HepG2 (cell line): ENCODE results near the gene SMTNL1. TPM values are rescaled to one million over a fixed set of nuclear protein-coding genes. Genes with fewer than 3 reads are reported as not detected.

Source experiments
- ATAC-seq: fragments of 200-7000 bp; cut with Tn5 transposase; 3 replicates; pipeline ENCODE4 v1.9.1; 2020; ENCODE audit warnings: mild to moderate bottlenecking, moderate library complexity
- BruUV-seq: library from RNA; stranded (reverse); fragments of 400-500 nt; replicated peaks from 2 replicates; lab custom pipeline; 2021; lab: Mats Ljungman, UMichigan
- CTCF ChIA-PET: fragments of 300-600 bp; formaldehyde crosslinking; extraction: SDS; loops from one replicate; lab custom pipeline; 2021; ENCODE audit warnings: low total read pairs, inconsistent platforms, low intra/inter-chr PET ratio; lab: Yijun Ruan, JAX
- POLR2A ChIA-PET: fragments of 350-600 bp; sonication (Branson Sonifier 250); formaldehyde crosslinking; loops from one replicate; lab custom pipeline; 2020; ENCODE audit warnings: antibody characterized with exemption, inconsistent platforms; lab: Yijun Ruan, JAX
- DNase-seq: peaks from one replicate; pipeline ENCODE4 v3.0.0-alpha.2; 2015; ENCODE audit warnings: low spot score
- FAIRE-seq: peaks from 3 replicates; lab custom pipeline; 2011; peaks lifted over from hg19 to GRCh38; lab: Jason Lieb, UNC
- H2AFZ ChIP-seq: one replicate; pipeline ENCODE4 v1.6.1; 2011; ENCODE audit warnings: low read length, inconsistent platforms
- H3K27ac ChIP-seq: fragments of 300-600 bp; 3 replicates; pipeline ENCODE4 v1.8.0; 2011; ENCODE audit warnings: mixed run types, mild to moderate bottlenecking, mixed read lengths, low read length, inconsistent platforms; ENCODE audit not compliant: insufficient read depth; ENCODE audit errors: extremely low read length
- H3K27me3 ChIP-seq, 2 experiments: fragments of 200-600 bp in 1 of 2; 2 replicates in 1 of 2; 3 replicates in 1 of 2; pipeline versions ENCODE4 v1.6.0 to v1.8.0; 2011; ENCODE audit warnings: low read length in 2 of 2, mild to moderate bottlenecking in 2 of 2, moderate library complexity in 2 of 2, inconsistent platforms in 1 of 2; ENCODE audit not compliant: insufficient read depth in 2 of 2, control insufficient read depth in 1 of 2
- H3K36me3 ChIP-seq, 2 experiments: fragments of 200-600 bp in 1 of 2; replicated peaks in 1 of 2; 2 replicates in 1 of 2; 3 replicates in 1 of 2; pipeline versions ENCODE4 v1.5.1 to v1.8.0; 2011; ENCODE audit warnings: low read length in 2 of 2, inconsistent platforms in 1 of 2; ENCODE audit not compliant: insufficient read depth in 2 of 2, control insufficient read depth in 1 of 2
- H3K4me1 ChIP-seq: 2 replicates; pipeline ENCODE4 v1.5.1; 2012; ENCODE audit warnings: low read length, inconsistent platforms; ENCODE audit not compliant: insufficient read depth
- H3K4me2 ChIP-seq: 2 replicates; pipeline ENCODE4 v1.6.0; 2011; ENCODE audit warnings: low read depth, low read length, inconsistent platforms
- H3K4me3 ChIP-seq, 3 experiments: fragments of 200-600 bp in 1 of 3; sonication (generic), shearing (Covaris generic) in 1 of 3; replicated peaks in 1 of 3; 2 replicates each; pipeline ENCODE4 v1.5.1; 2011 to 2016; ENCODE audit warnings: low read length in 3 of 3, inconsistent platforms in 2 of 3, low read depth in 2 of 3, mild to moderate bottlenecking in 2 of 3, control low read depth in 1 of 3, mixed read lengths in 1 of 3; ENCODE audit not compliant: insufficient read depth in 1 of 3
- H3K79me2 ChIP-seq: one replicate; pipeline ENCODE4 v1.6.1; 2011; ENCODE audit warnings: low read length, inconsistent platforms; ENCODE audit not compliant: insufficient read depth
- H3K9ac ChIP-seq: 2 replicates; pipeline ENCODE4 v1.6.0; 2011; ENCODE audit warnings: mild to moderate bottlenecking, low read depth, low read length, inconsistent platforms; ENCODE audit not compliant: insufficient read depth
- H3K9me3 ChIP-seq: 2 replicates; pipeline ENCODE4 v1.5.1; 2012; ENCODE audit warnings: mild to moderate bottlenecking, low read length
- H4K20me1 ChIP-seq: 2 replicates; pipeline ENCODE4 v1.6.0; 2011; ENCODE audit warnings: inconsistent platforms, mild to moderate bottlenecking, low read length, moderate library complexity; ENCODE audit not compliant: insufficient read depth
- BORCS8-MEF2B ChIP-seq: sonication (generic); formaldehyde crosslinking; IDR thresholded peaks from 2 replicates; pipeline ENCODE4 v1.8.0; 2022; ENCODE audit warnings: mild to moderate bottlenecking, missing genetic modification reagents
- ETS1 ChIP-seq: sonication (generic); formaldehyde crosslinking; IDR thresholded peaks from 2 replicates; pipeline ENCODE4 v1.4.0; 2020; ENCODE audit warnings: missing genetic modification reagents
- FOXA1 ChIP-seq, 2 experiments: fragments of 450-650 bp in 1 of 2; sonication (generic) in 1 of 2; formaldehyde crosslinking in 1 of 2; IDR thresholded peaks; 2 replicates each; pipeline versions ENCODE4 v1.4.0 to v1.6.1; 2016 to 2020; ENCODE audit warnings: missing genetic modification reagents in 1 of 2
- HNF4A ChIP-seq: sonication (generic); formaldehyde crosslinking; IDR thresholded peaks from 2 replicates; pipeline ENCODE4 v1.4.0; 2020; ENCODE audit warnings: missing genetic modification reagents
- HNRNPUL1 ChIP-seq: fragments of 200-400 bp; formaldehyde crosslinking; IDR thresholded peaks from 2 replicates; pipeline ENCODE4 v1.6.1; 2017; ENCODE audit warnings: low read depth, mild to moderate bottlenecking, low read length, moderate library complexity
- KDM6A ChIP-seq: IDR thresholded peaks from 2 replicates; pipeline ENCODE4 v1.6.1; 2016; ENCODE audit warnings: low read depth
- NFIC ChIP-seq: IDR thresholded peaks from 2 replicates; pipeline ENCODE4 v1.6.1; 2012; ENCODE audit warnings: mild to moderate bottlenecking, low read length, inconsistent platforms
- NPAS2 ChIP-seq: sonication (generic); formaldehyde crosslinking; IDR thresholded peaks from 2 replicates; pipeline ENCODE4 v1.8.0; 2022; ENCODE audit warnings: mild to moderate bottlenecking, missing genetic modification reagents, borderline replicate concordance
- PTBP1 ChIP-seq: fragments of 200-400 bp; formaldehyde crosslinking; IDR thresholded peaks from 2 replicates; pipeline ENCODE4 v1.6.1; 2018; ENCODE audit warnings: low read length, low read depth; ENCODE audit not compliant: poor library complexity, severe bottlenecking
- REL ChIP-seq: sonication (generic); formaldehyde crosslinking; conservative IDR thresholded peaks from 2 replicates; pipeline ENCODE4 v1.8.0; 2022; ENCODE audit warnings: mild to moderate bottlenecking, missing genetic modification reagents, moderate library complexity
- SYNCRIP ChIP-seq: fragments of 200-400 bp; formaldehyde crosslinking; IDR thresholded peaks from 2 replicates; pipeline ENCODE4 v1.6.1; 2018; ENCODE audit warnings: mild to moderate bottlenecking, low read depth, low read length; ENCODE audit not compliant: insufficient read depth
- TGIF2 ChIP-seq: IDR thresholded peaks from 2 replicates; pipeline ENCODE4 v1.6.1; 2016; ENCODE audit warnings: control low read depth, missing compliant biosample characterization
- ZNF143 ChIP-seq: sonication (generic); formaldehyde crosslinking; IDR thresholded peaks from 2 replicates; pipeline ENCODE4 v1.4.0; 2020; ENCODE audit warnings: missing genetic modification reagents
- ZNF230 ChIP-seq: sonication (generic); formaldehyde crosslinking; IDR thresholded peaks from 2 replicates; pipeline ENCODE4 v1.4.0; 2020; ENCODE audit warnings: mild to moderate bottlenecking, missing genetic modification reagents
- ZNF264 ChIP-seq: sonication (generic); formaldehyde crosslinking; IDR thresholded peaks from 2 replicates; pipeline ENCODE4 v1.4.0; 2020; ENCODE audit warnings: missing genetic modification reagents
- ZNF547 ChIP-seq: sonication (generic); formaldehyde crosslinking; IDR thresholded peaks from 2 replicates; pipeline ENCODE4 v1.5.1; 2020; ENCODE audit warnings: mild to moderate bottlenecking, missing genetic modification reagents
- ZNF674 ChIP-seq: sonication (generic); formaldehyde crosslinking; IDR thresholded peaks from 2 replicates; pipeline ENCODE4 v1.5.0; 2020; ENCODE audit warnings: low read depth, mild to moderate bottlenecking, missing genetic modification reagents
- ZNF768 ChIP-seq: sonication (generic); formaldehyde crosslinking; IDR thresholded peaks from 2 replicates; pipeline ENCODE4 v1.4.0; 2020; ENCODE audit warnings: missing genetic modification reagents
- WGBS: methylation state at CpG from one replicate; pipeline ENCODE4 v1.1.6; 2017; ENCODE audit warnings: low lambda C conversion rate; 5-methylcytosine and 5-hydroxymethylcytosine counted together
- in situ Hi-C: cut with HindIII; loops from 2 replicates; pipeline ENCODE4 v1.10.0; 2017; ENCODE audit warnings: low pct_unique_long_range_greater_than_20kb; ENCODE audit not compliant: extremely low pct_ligation_motif_present
- intact Hi-C: fragments of 100-400 bp; cut with micrococcal nuclease; formaldehyde crosslinking; loops from one replicate; pipeline ENCODE4 v1.10.0; 2022; ENCODE audit not compliant: unreplicated experiment
- polyA plus RNA-seq, 8 experiments: library from polyadenylated mRNA; depleted of rRNA in 3 of 8; stranded (reverse) in 7 of 8; unstranded in 1 of 8; fragments of >200 nt; fragmentation: Illumina TruSeq in 4 of 8; extraction: Trizol in 4 of 8; gene quantifications; 2 replicates each; pipeline versions ENCODE4 v1.2.1 to v1.2.3, GENCODE V29; 2011 to 2016; ENCODE audit warnings: low read depth in 4 of 8, missing spikeins in 1 of 8, mixed read lengths in 1 of 8; ENCODE audit not compliant: insufficient read depth in 1 of 8
- total RNA-seq, 5 experiments: library from RNA; depleted of rRNA; stranded (reverse); fragments of >200 nt; fragmentation: Illumina TruSeq; extraction: Trizol; gene quantifications; 2 replicates each; pipeline ENCODE4 v1.2.3, GENCODE V29; 2016; ENCODE audit warnings: low read depth in 1 of 5
- TF ChIP-seq, protein P1 (sequence below): sonication (generic); formaldehyde crosslinking; IDR thresholded peaks from 2 replicates; pipeline ENCODE4 v1.8.0; 2022; ENCODE audit warnings: mild to moderate bottlenecking, missing genetic modification reagents, borderline replicate concordance
- TF ChIP-seq, protein P2 (sequence below): sonication (generic); formaldehyde crosslinking; IDR thresholded peaks from 2 replicates; pipeline ENCODE4 v1.4.0; 2020; ENCODE audit warnings: missing genetic modification reagents, mild to moderate bottlenecking, borderline replicate concordance

Gene SMTNL1
- total and polyA plus RNA-seq, 2 of the 13 experiments (the other 11 are each of a cell fraction or from before 2014, with no cell fraction given): 0.04 TPM; not detected in 1

DNA sequence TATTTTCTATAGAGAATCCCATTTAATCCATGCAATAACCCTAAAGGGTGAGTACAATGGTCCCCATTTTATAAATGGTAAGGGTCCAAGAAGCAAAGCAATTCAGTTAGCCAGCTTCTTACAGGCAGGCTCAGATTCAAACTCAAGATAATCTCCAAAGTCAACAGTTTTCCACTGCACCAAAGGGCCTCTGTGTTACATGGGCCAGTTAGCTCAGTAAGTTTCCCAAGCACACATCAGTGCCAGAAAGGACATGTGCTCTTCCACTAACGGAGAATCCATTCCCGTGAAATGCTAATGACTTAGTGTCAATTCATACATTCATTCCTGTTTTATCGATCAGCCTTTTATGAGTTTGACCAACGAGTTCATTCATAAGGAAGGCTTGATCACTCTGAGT, 32.9 kb upstream of the SMTNL1 start (continued):
- TF ChIP-seq HNRNPUL1 (no peak), FOXA1 (IDR thresholded peaks at IDR 0.05) (no peak), FOXA1 (CRISPR knock-in tag; IDR thresholded peaks at IDR 0.05) (peak; percentile 69)

DNA sequence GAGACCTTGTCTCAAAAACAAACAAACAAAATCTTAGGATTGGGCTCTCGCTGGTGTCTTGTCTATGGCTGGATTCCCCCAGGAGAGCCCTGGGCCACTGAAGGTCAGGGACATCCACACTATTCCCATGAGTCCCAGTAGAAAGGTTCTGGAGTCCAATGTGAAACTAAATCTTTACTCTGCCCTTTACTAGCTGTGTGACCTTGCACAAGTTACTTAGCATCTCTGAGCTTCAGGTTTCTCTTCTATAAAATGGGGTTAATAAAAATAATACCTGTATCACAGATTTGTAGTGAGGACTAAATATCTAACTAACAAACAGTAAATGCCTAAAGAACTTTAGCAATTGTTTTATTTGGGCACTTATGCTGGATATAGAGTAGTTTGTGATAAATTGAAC, 30.9 kb upstream of the SMTNL1 start:
- no peak overlapping the region for H3K4me3 ChIP-seq
- FAIRE-seq: no peak
- H4K20me1 ChIP-seq: peaks cover 13% of the 10 kb centered on the region
- no peak for ATAC-seq
- peaks cover 90% of the 10 kb centered on the region for H3K4me1 ChIP-seq
- peaks cover 64% of the 10 kb centered on the region for H3K79me2 ChIP-seq
- no peak overlapping the region for H2AFZ ChIP-seq
- H3K36me3 ChIP-seq: peaks cover 8 to 41% of the 10 kb centered on the region in 2 experiments; a peak in 4 of 5 replicates
- no peaks in the 10 kb centered on the region for H3K9me3 ChIP-seq
- intact Hi-C loops: no loop called here
- H3K27me3 ChIP-seq: no peaks in the 10 kb centered on the region
- CTCF ChIA-PET: interaction anchor here (0.7 kb wide), 1 partner anchor 21 kb away, joined by 4 read pairs; no protein-coding TSS in a partner anchor
- no TSS peak for BruUV-seq
- 60% methylated on average over 1 of the region's 1 CpG for WGBS
- in situ Hi-C loops: no loop called here
- H3K9ac ChIP-seq: no peak overlapping the region
- no peak overlapping the region for H3K4me2 ChIP-seq
- no peak for DNase-seq
- POLR2A ChIA-PET: interaction anchor here (2.4 to 9.7 kb wide), 3 partner anchors 9 to 13 kb away, joined by 7 to 111 read pairs (median 14); partner anchors contain the start of gene SLC43A1
- no peak overlapping the region for H3K27ac ChIP-seq
- TF ChIP-seq NFIC (no peak), TGIF2 (CRISPR knock-in tag) (no peak), ZNF143 (CRISPR knock-in tag) (no peak), ETS1 (CRISPR knock-in tag) (no peak), PTBP1 (no peak), SYNCRIP (no peak), ZNF674 (CRISPR knock-in tag) (no peak), BORCS8-MEF2B (CRISPR knock-in tag) (no peak), ZNF264 (no peak), ZNF768 (CRISPR knock-in tag) (peak; percentile 75; the same call in 1 of the 2 replicates), HNF4A (0 out of 2 replicates have a peak, but pooled peaks have one; percentile 6), NPAS2 (CRISPR knock-in tag) (no peak), REL (CRISPR knock-in tag) (no peak), KDM6A (CRISPR knock-in tag) (no peak), ZNF547 (no peak), ZNF230 (CRISPR knock-in tag) (no peak)
- TF ChIP-seq, protein P1, sequence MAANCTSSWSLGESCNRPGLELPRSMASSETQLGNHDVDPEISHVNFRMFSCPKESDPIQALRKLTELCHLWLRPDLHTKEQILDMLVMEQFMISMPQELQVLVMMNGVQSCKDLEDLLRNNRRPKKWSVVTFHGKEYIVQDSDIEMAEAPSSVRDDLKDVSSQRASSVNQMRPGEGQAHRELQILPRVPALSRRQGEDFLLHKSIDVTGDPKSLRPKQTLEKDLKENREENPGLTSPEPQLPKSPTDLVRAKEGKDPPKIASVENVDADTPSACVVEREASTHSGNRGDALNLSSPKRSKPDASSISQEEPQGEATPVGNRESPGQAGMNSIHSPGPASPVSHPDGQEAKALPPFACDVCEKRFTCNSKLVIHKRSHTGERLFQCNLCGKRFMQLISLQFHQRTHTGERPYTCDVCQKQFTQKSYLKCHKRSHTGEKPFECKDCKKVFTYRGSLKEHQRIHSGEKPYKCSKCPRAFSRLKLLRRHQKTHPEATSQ (CRISPR knock-in tag): no peak
- TF ChIP-seq, protein P2, sequence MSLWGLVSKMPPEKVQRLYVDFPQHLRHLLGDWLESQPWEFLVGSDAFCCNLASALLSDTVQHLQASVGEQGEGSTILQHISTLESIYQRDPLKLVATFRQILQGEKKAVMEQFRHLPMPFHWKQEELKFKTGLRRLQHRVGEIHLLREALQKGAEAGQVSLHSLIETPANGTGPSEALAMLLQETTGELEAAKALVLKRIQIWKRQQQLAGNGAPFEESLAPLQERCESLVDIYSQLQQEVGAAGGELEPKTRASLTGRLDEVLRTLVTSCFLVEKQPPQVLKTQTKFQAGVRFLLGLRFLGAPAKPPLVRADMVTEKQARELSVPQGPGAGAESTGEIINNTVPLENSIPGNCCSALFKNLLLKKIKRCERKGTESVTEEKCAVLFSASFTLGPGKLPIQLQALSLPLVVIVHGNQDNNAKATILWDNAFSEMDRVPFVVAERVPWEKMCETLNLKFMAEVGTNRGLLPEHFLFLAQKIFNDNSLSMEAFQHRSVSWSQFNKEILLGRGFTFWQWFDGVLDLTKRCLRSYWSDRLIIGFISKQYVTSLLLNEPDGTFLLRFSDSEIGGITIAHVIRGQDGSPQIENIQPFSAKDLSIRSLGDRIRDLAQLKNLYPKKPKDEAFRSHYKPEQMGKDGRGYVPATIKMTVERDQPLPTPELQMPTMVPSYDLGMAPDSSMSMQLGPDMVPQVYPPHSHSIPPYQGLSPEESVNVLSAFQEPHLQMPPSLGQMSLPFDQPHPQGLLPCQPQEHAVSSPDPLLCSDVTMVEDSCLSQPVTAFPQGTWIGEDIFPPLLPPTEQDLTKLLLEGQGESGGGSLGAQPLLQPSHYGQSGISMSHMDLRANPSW (CRISPR knock-in tag): 0 out of 2 replicates have a peak, but pooled peaks have one; percentile 29
